ENCODE measurements around the gene APMAP.

The APMAP gene

DNA sequence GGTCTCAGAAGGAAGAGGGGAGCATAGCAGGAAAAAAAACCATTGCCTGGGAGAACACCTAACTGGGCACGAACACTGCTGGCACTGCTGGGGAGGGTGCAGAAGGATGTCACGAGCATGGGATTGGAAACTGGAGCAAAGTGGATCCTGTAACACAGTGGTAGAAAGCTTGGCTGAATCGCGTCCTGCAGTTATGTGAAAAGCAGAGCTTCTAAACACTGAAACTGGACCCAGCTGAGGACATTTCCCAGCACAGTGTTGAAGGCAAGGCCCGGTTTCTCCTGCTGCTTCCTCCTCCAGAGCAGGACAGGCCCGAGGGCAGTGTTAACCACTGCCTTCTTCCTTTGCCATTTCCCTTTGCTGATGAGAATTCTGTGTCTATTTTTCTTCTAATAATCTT lies 6.7 kb downstream of the APMAP start:
- no peak for DNase-seq

- peak in 1 of 2 experiments; percentile 14 for DNase-seq
These were observed 7.5 kb downstream of the APMAP start for GRCh38 chr20:24984961-24985640.

DNA sequence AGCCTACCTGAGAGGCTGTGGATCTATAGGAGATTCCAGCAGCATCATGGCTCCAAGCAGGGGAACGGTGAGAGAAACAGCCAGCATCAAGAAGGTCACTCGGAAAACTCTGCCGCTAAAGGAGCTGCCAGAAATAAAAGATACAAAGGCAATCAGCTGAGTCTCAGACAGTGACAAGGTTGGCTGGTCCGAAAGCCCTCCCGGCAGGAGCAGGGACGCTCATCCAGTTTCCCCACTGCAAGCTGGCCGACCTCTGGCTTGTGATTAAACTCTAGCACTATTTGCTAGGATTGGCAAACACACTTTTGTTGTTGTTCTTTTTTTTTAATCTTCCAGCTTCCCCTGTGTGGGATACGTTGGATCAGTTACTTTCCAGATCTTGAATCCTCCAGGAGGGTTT lies 8.7 kb downstream of the APMAP start:
- no peak for DNase-seq

DNA sequence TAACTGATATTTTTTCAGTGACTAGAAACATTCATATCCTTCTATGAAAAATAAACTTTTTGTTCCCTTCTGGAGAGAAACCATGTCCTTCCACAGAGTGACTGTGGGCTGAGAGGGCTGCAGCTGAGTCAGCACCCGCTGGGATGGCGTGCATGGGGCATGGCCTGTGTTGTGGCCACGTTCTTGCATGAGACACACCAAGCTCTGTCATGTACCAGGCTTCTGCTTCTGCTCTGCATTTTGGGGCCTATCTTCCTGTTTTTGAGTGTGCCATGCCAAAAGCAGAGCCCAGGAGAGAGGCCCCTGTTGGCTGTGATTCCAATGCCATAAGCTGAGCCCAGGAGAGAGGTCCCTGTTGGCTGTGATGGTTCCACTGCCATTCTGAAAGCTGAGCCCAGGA lies 10.8 kb downstream of the APMAP start:
- DNase-seq = peak in 1 of 2 experiments; percentile 17

DNA sequence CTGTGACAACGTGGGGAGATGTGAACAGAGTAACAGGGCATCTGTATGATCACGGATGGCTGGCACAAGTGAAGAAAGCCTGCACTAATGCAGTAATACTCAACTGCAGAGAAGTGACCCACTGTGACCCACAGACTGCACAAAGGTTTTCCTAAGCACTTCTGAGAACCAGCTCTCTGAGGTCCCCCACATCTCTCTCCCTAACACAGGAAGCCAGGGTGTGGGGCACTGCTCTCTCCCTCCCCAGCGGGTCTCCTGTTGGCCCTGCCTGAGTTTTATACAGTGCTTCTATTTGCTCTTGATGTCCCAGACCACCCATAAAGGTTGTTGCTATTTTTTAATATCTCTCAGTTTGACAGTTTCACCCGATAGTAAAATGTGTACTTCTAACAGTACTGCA lies 11.3 kb downstream of the APMAP start:
- DNase-seq = no peak

- peak in 1 of 2 experiments; percentile 12 for DNase-seq
These were observed 12.1 kb downstream of the APMAP start for GRCh38 chr20:24980291-24981053.

GRCh38 chr20:24979036-24979960 lies 13.3 kb downstream of the APMAP start:
- no peak for DNase-seq

DNA sequence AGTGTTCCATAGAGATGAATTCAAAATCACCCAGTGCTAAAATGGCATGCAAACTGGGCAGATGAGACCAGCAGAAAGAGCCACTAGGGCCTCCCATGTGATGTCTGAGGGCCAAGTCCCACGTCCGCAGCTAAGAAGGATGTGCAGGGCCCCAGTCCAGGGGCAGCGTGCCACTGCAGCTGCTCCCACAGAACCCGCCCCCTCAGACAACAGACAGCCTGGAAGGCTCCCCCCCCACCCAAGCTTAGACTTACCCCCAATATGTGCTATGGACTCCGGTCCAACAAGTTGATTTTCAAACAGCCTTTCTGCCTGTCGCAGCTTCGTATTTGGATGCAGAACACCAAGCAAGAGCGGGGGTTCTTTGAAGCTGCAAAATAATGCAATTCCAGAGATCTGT lies 14.0 kb downstream of the APMAP start:
- no peak for DNase-seq

DNA sequence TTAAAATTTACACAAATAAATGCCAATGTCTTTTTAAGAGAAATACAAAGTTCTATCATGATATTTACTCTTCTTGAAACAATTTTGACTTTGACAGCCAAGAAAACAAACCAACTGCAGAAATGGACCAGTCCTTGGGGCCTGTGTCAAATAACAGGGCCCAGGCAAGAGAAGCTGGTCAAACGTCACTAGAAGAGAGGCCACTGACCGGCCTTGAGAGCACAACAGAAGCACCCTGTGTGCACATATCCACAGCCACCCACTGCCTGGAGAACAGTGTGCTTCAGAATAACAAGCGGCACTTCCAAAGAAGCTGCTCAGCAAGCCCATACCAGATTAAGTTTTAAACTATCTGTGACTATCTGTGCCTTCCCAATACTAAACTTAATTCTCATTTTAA lies 14.8 kb downstream of the APMAP start:
- no peak for DNase-seq

- no peak for DNase-seq
These were observed 15.2 kb downstream of the APMAP start for GRCh38 chr20:24977336-24977735.

GRCh38 chr20:24972341-24972740 lies 20.2 kb downstream of the APMAP start:
- no peak for DNase-seq

DNA sequence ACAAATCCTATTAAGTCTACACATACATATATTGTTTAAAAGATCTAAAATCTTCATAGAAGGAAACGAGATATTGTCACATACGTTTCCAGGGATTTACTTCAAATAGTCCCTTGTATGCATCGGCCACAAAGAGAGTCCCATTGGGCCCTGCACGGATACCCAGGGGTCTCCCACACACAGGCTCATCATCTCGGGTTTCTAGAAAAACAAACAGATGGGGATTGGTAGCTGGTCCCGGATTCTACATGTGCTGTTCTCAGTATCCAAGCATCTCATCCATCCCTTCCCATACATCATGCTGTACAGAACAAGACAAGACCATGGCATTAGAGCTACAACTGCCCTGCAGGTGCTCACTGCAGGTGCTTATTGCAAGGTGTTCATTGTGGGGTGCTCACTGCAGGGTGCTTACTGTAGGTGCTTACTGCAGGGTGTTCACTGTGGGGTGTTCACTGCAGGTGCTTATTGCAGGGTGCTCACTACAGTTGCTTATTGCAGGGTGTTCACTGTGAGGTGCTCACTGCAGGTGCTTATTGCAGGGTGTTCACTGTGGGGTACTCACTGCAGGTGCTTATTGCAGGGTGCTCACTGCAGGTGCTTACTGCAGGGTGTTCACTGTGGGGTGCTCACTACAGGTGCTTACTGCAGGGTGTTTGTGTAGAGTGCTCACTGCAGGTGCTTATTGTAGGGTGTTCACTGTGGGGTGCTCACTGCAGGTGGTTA lies 21.0 kb downstream of the APMAP start:
- no peak for DNase-seq

- no peak for DNase-seq
These were observed 21.8 kb downstream of the APMAP start for GRCh38 chr20:24970754-24971153.

DNA sequence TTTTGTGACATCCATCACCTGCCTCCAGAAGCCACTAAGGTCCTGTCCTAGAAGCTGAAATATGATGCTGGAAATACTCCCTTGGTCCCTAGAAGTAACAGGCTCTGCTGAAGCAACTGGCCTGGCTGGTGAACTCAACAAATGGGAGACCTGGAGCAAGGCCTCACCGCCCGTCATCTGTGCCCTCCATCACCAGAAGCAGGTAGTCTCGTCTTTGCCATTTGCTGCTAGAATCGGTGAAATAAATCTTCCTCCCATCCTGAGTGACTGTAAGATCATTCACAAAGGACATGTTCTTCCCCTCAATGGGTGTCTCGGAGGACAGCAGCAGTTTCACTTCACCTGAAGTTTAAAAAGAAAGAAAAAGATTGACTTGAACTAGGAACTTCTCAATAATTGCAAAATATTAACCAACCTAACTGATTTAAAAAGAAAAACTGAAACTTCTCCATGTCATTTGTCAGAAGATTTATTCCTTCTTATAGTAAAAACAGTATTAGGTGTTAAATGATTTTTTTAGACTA lies 22.5 kb downstream of the APMAP start:
- no peak for DNase-seq

- no peak for DNase-seq
These were observed 23.1 kb downstream of the APMAP start for GRCh38 chr20:24969186-24970029.

- no peak for DNase-seq
These were observed 24.2 kb downstream of the APMAP start for GRCh38 chr20:24968278-24968800.

DNA sequence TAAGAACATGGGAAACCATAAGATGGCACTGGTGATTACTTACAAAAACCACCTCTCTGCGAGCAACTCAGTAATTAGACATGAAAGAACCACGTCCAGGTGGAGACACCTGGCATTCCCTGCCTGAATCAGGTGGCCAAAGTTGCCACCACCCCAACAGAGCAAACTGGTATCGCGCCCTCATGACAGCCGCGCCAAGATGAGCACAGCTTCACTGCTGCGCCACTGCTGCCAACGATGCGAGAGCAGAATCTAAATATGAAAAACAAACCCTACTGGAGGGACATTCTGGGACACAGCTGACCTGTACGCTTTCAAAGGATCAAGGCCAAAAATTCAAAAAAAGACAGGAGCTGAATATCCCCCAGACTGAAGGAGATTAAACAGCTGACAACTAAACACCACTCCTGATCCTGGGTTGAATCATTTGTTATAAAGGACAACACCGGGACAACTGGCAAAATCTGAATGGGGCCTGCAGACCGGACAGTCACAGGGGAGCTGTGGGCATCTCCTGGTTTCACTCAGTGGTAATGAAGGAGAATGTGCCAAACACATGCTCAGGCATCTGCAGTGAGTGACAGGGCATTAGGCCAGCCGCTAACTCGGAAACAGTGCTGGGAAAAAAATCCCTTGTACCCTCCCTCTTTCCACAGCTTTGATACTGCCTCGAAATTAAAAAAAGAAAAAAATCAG lies 26.1 kb downstream of the APMAP start:
- DNase-seq = no peak

DNA sequence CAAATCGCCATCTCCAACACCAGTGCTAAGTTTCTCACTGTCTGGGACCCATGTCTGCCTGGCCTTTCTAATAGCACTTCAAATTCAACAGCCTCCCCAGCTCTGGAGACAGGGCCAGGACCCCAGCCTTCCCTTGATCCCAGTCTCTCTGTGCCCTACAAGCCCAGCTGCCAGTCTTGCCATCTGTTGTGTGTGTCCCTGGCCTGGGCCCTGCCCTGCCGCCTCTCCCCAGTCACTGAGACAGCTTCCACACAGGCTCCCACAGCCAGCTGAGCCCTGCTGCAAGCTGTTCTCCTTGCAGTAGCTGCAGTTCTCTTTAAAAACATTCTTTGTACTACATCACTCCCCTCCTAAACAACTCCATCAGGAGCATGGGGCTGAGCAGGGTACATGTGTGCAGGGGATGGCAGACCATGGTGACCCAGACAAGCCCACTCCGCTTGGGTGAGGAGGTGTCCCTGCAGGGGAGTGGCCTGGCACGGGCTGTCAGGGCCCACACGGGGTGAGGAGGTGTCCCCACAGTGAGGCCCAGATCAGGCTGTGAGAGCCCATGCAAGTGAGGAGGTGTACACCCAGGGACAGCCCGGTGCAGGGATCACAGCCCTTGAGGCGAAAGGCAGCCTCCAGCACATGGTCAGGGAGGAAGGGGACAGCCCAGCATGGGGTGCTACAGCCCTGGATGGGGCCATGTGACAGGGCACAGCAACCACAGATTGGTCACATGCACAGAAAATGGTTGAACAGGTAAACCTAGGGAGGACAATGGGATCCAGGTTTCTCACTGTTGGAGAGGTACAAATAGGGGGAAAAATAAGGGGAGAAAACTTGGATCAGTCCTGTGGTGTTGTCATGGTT lies 27.3 kb downstream of the APMAP start:
- DNase-seq = no peak

DNA sequence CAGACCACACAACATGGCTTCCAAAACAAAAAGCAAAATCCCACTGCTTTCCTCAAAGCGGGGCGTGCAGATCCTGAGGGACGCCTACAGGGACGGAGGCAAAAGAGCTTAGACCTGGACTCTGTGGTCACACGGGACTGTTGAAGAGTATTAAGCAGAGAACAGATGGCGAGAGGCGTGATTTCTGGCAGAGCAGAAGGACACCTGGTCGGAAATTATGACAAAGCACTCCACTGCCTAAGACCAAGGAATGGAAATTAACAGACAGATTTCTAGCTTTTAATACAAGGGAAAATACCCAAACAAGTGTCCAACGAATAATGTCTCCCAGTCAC lies 28.1 kb downstream of the APMAP start:
- no peak for DNase-seq
